ENCODE data around the gene TYW1B. TPM values are rescaled to one million over a fixed set of nuclear protein-coding genes. Genes with fewer than 3 reads are reported as not detected.
"Not testable (repeated sequence)": the region's sequence is repeated elsewhere in the genome, so short reads cannot be mapped to it uniquely, and the experiment has no call there.

The TYW1B gene
- total RNA-seq, 3 donors from 2014 or later: 3.0 to 10.2 (median 7.2) TPM

DNA sequence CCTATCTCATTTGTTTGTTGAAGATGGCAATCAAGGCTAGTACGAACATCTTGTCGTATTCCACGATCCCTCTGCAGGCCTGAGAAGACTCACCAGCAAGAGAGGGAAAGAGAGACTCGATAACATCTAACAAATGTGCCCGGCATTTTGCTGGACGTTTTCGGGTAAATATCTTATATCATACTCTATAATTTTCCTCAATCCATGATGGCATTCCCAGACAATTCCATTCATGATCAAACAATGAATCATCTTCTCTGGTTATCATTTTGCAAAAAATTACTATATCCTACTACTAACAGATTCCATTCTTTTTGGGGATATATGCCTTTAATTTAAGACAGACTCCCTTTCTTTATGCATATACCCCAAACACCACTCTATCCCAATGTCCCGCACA, 118.1 kb downstream of the TYW1B start:
- H3K4me3 ChIP-seq: no peak overlapping the region
- H3K36me3 ChIP-seq: no peaks in the 10 kb centered on the region

DNA sequence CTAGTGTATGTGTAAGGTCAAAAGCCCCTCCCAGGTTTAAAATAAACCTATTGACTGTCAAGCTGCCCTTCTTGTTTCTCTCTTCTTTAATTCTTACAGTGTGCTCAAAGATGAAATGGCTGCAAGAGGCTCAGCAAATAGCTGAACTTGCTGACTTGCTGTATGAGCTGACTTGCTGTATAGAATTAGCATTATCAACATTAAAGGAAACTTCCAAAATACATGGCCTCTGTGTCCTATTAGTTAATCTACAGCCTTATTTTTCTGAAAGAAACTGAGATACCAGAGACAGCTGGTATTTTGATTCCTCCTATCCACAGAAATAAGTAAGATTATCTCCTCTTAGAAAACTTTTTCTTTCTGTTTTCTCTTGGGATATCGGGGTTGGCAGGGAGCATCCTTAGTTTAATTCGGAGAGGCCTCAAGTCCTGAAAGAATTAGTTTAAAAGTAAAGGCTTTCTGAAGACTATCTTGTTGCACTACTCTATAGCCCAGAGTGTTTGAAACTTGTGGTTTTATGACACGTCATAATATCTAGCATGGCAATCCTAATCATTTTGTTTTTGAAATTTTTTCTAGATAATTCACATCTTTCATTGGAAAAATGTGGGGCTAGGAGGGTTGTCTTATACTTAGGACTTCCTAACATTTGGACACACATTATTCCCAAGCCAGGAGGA, 119.5 kb downstream of the TYW1B start:
- H3K27me3 ChIP-seq; DNase-seq (ENCODE audit: low spot score in 2 of 2); H3K36me3 ChIP-seq; H3K27ac ChIP-seq; H3K9me3 ChIP-seq; H3K4me1 ChIP-seq; intact Hi-C loops (cut with DNase I; ENCODE audit: low total_unique reads); H3K4me3 ChIP-seq: not testable (repeated sequence)

More for the DNA sequence above, 118.1 kb downstream of the TYW1B start:
- Histone ChIP-seq H3K4me1 (no peaks in the 10 kb centered on the region), H3K27ac (no peak overlapping the region), H3K27me3 (no peaks in the 10 kb centered on the region), H3K9me3 (no peaks in the 10 kb centered on the region)
- DNase-seq (ENCODE audit: low spot score in 2 of 2): no peak
- intact Hi-C loops (cut with DNase I; ENCODE audit: low total_unique reads): no loop called here
- TF ChIP-seq POLR2A (IDR thresholded peaks at IDR 0.05) (no peak), POLR2AphosphoS5 (IDR thresholded peaks at IDR 0.05) (no peak)
- TF ChIP-seq, protein P1, sequence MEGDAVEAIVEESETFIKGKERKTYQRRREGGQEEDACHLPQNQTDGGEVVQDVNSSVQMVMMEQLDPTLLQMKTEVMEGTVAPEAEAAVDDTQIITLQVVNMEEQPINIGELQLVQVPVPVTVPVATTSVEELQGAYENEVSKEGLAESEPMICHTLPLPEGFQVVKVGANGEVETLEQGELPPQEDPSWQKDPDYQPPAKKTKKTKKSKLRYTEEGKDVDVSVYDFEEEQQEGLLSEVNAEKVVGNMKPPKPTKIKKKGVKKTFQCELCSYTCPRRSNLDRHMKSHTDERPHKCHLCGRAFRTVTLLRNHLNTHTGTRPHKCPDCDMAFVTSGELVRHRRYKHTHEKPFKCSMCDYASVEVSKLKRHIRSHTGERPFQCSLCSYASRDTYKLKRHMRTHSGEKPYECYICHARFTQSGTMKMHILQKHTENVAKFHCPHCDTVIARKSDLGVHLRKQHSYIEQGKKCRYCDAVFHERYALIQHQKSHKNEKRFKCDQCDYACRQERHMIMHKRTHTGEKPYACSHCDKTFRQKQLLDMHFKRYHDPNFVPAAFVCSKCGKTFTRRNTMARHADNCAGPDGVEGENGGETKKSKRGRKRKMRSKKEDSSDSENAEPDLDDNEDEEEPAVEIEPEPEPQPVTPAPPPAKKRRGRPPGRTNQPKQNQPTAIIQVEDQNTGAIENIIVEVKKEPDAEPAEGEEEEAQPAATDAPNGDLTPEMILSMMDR (IDR thresholded peaks at IDR 0.05): no peak

DNA sequence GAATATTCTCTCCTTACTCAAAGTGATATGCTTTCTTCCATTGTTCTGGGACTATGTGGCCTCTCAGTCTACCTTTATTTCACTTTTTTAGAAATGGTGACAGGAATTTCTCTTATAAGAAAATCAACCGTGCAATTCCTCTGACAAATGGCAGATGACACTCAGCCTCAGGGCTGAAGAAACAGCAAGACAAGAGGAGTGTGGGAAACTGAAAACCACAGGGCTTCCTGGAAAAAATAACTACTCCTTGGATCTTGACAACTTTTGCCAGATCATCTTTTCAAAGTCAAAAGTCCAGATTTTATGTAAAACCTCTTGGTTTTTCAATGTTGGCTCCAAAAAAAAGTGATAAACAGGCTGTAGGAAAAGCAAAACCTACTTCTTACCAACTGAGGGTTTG, 121.5 kb downstream of the TYW1B start:
- Histone ChIP-seq H3K4me3 (no peak overlapping the region), H3K9me3 (no peaks in the 10 kb centered on the region), H3K4me1 (no peaks in the 10 kb centered on the region), H3K36me3 (no peaks in the 10 kb centered on the region), H3K27me3 (no peaks in the 10 kb centered on the region), H3K27ac (no peak overlapping the region)
- no peak for TF ChIP-seq POLR2AphosphoS5 (IDR thresholded peaks at IDR 0.05)
- TF ChIP-seq, protein P1 (IDR thresholded peaks at IDR 0.05): no peak
- no peak for TF ChIP-seq POLR2A (IDR thresholded peaks at IDR 0.05)
- DNase-seq (ENCODE audit: low spot score in 2 of 2): no peak
- intact Hi-C loops (cut with DNase I; ENCODE audit: low total_unique reads): no loop called here

DNA sequence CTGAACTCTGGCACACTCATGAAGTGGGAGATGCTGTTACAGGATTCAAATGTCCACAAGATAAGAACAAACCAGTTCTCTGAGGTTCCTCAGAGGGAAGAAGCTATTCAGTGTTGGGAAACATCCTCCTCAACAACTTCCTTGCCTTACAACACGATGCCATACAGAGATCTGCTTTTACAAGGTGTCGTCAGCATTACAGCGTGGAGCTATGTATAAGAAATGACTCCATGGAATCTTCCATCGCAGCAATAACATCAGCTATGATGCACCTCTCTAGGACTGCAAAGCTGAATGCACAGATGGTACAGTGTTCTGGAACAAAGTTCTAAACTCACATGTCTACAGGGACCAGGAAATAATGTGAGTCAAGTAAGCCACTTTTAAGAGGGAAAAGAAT, 122.3 kb downstream of the TYW1B start:
- H3K27ac ChIP-seq; intact Hi-C loops (cut with DNase I; ENCODE audit: low total_unique reads); H3K27me3 ChIP-seq; H3K4me1 ChIP-seq; H3K9me3 ChIP-seq; H3K36me3 ChIP-seq; H3K4me3 ChIP-seq; DNase-seq (ENCODE audit: low spot score in 2 of 2): not testable (repeated sequence)

DNA sequence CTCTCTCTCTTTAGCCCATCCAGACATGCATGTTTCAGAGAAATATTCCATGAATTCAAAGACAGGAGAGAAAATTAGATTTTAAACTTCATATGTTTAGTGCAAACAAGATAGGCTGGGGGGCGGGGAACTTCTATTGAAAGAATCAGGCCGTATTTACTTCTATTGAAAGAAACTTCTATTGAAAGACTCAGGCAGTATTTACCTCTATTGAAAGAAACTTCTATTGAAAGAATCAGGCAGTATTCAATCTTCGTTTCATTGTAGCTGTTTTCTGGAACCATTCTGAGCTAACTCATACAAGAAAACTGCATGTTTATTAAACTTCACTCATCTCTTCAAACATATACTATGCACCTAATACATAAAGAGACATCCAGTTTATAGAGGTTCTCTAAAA, 123.1 kb downstream of the TYW1B start:
- Histone ChIP-seq H3K4me1 (no peaks in the 10 kb centered on the region), H3K27ac (no peak overlapping the region), H3K36me3 (no peaks in the 10 kb centered on the region), H3K9me3 (no peaks in the 10 kb centered on the region), H3K4me3 (no peak overlapping the region), H3K27me3 (no peaks in the 10 kb centered on the region)
- no peak for DNase-seq (ENCODE audit: low spot score in 2 of 2)
- intact Hi-C loops (cut with DNase I; ENCODE audit: low total_unique reads): no loop called here
- TF ChIP-seq, protein P1 (IDR thresholded peaks at IDR 0.05): no peak
- TF ChIP-seq POLR2A (IDR thresholded peaks at IDR 0.05): no peak
- no peak for TF ChIP-seq POLR2AphosphoS5 (IDR thresholded peaks at IDR 0.05)

DNA sequence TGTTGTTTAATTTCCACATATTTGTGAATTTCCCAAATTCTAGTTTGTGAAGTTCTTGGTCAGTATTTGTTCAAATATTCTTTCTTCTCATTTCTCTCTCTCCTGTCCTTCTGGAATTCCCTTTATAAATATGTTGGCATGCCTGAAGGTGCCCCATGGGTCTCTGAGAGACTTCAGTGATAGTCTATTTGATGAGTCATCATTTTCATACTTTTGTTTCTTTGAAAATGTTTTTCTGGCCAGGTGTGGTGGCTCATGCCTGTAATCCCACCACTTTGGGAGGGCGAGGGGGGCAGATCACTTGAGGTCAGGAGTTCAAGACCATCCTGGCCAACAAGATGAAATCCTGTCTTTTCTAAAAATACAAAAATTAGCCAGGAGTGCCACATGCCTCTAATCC, 127.5 kb downstream of the TYW1B start:
- intact Hi-C loops (cut with DNase I; ENCODE audit: low total_unique reads): not testable (repeated sequence)

DNA sequence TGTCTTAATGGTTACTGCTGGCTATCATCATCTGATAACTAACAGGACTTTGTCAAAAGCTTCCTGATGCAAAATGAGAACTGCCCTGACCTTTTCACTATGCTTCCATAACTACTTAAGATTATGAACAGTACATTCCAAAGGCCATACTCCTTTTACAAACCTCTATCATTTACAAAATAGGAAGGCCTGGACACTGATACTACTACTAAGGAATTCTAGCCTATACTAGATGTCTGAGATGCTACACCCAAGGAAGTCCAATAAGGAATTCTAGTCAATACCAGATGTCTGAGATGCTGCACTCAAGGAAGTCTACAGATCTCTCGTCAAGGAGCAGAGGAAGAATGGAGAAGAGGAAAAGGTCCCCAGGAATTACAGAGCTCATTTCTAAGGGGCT, 130.9 kb downstream of the TYW1B start:
- H3K27me3 ChIP-seq; H3K36me3 ChIP-seq; DNase-seq (ENCODE audit: low spot score in 2 of 2); H3K4me1 ChIP-seq; H3K4me3 ChIP-seq; H3K9me3 ChIP-seq; H3K27ac ChIP-seq; intact Hi-C loops (cut with DNase I; ENCODE audit: low total_unique reads): not testable (repeated sequence)

More for the DNA sequence above, 127.5 kb downstream of the TYW1B start:
- H3K4me1 ChIP-seq; H3K4me3 ChIP-seq; DNase-seq (ENCODE audit: low spot score in 2 of 2); H3K27me3 ChIP-seq; H3K36me3 ChIP-seq; H3K27ac ChIP-seq; H3K9me3 ChIP-seq: not testable (repeated sequence)

DNA sequence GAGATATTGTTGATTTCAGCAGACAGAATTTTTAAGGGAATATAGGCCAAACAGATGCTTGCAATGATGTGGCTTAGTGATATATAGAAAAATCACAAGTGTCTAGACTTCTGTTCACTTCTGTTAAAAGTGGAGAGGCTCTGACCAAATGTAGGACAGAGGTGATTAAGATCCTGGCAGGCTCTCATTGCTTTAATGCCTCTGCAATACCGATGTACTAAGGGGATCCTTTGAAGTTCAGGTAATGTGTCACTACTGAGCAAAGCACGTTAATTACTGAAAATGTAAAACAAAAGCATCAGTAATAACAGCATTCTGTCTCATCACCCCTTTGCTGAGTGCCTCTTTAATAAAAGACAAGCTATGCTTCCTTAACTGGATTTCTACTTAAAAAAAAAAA, 131.4 kb downstream of the TYW1B start:
- H3K9me3 ChIP-seq; H3K27ac ChIP-seq; intact Hi-C loops (cut with DNase I; ENCODE audit: low total_unique reads); H3K27me3 ChIP-seq; H3K4me3 ChIP-seq; H3K36me3 ChIP-seq; DNase-seq (ENCODE audit: low spot score in 2 of 2); H3K4me1 ChIP-seq: not testable (repeated sequence)

DNA sequence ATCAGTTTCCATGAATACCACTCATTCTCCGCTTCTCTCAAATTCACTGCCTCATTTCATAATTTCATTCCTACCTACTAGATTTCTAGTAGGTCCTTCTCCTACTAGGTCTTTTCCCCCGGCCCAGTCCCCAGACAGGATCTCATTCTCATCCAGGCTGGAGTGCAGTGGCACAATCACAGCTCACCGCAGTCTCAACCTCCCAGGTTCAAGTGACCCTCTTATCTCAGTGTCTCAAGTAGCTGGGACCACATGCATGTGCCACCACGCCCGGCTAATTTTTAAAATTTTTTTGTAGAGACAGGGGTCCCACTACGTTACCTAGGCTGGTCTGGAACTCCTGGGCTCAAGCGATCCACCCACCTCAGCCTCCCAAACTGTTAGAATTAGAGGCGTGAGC, 132.5 kb downstream of the TYW1B start:
- DNase-seq (ENCODE audit: low spot score in 2 of 2); H3K36me3 ChIP-seq; H3K27ac ChIP-seq; intact Hi-C loops (cut with DNase I; ENCODE audit: low total_unique reads); H3K4me3 ChIP-seq; H3K9me3 ChIP-seq; H3K27me3 ChIP-seq; H3K4me1 ChIP-seq: not testable (repeated sequence)

DNA sequence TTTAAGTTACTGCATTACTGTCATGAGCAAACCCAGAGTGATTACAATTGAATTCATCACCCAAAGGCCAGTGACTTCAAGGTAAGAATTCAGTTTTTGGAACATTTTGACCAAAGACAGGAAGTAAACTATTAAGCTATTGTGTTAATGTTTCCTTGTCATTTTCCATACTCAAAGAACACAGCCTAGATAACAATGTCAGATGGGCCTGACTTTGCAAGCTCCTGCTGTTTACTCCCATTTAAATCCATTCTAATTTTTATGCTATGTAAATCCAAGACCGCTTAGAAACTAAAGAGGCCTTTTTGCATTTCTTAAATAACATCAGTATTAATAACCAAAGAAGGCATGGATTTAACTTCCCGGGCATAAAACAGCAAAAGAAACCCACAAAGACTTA, 136.6 kb downstream of the TYW1B start:
- H3K9me3 ChIP-seq; H3K4me3 ChIP-seq; DNase-seq (ENCODE audit: low spot score in 2 of 2); intact Hi-C loops (cut with DNase I; ENCODE audit: low total_unique reads); H3K27me3 ChIP-seq; H3K36me3 ChIP-seq; H3K4me1 ChIP-seq: not testable (repeated sequence)
- peak overlapping the region in 1 of 2 donors; percentile 20 for H3K27ac ChIP-seq

Data from breast epithelium (tissue), 4 donors.